HG03280 (cell line): ENCODE data around the gene STAT3.
A peak's percentile ranks its signal among the peaks of the same experiment; 100 is the strongest.

Experiments used
- ATAC-seq: cut with Tn5 transposase; IDR thresholded peaks from one replicate; pipeline ENCODE4 v1.9.1; 2021; ENCODE audit warnings: mild to moderate bottlenecking, moderate library complexity; ENCODE audit not compliant: unreplicated experiment

Gene STAT3

GRCh38 chr17:42282478-42283080 lies 105.7 kb downstream of the STAT3 start:
- no peak for ATAC-seq

- ATAC-seq, result no peak
Observed at GRCh38 chr17:42281571-42282096, 106.6 kb downstream of the STAT3 start.

GRCh38 chr17:42279776-42280630 lies 108.2 kb downstream of the STAT3 start:
- no peak for ATAC-seq

GRCh38 chr17:42277342-42277712 lies 110.9 kb downstream of the STAT3 start:
- ATAC-seq, result no peak

- peak; percentile 12 for ATAC-seq
Observed at GRCh38 chr17:42276609-42277341, 111.5 kb downstream of the STAT3 start.

GRCh38 chr17:42276359-42276608 lies 112.0 kb downstream of the STAT3 start, which contains the start of gene STAT5B:
TSS of gene STAT5B (minus strand) at chr17:42276391. CDS start at chr17:42232127, 44,264 bp downstream.
- ATAC-seq, result peak; percentile 65

- peak; percentile 55 for ATAC-seq
Observed at GRCh38 chr17:42275527-42276358, 112.5 kb downstream of the STAT3 start.

- no peak for ATAC-seq
Observed at GRCh38 chr17:42274812-42275526, 113.3 kb downstream of the STAT3 start.

GRCh38 chr17:42274253-42274542 lies 114.0 kb downstream of the STAT3 start:
- no peak for ATAC-seq

- ATAC-seq, result no peak
Observed at GRCh38 chr17:42273474-42274252, 114.6 kb downstream of the STAT3 start.

GRCh38 chr17:42272162-42272907 lies 115.9 kb downstream of the STAT3 start:
- no peak for ATAC-seq

GRCh38 chr17:42271779-42272035 lies 116.5 kb downstream of the STAT3 start:
- no peak for ATAC-seq

GRCh38 chr17:42271006-42271778 lies 117.0 kb downstream of the STAT3 start:
- no peak for ATAC-seq

- no peak for ATAC-seq
Observed at GRCh38 chr17:42270596-42270995, 117.6 kb downstream of the STAT3 start.

- no peak for ATAC-seq
Observed at GRCh38 chr17:42270170-42270535, 118.1 kb downstream of the STAT3 start.

GRCh38 chr17:42268236-42268635 lies 120.0 kb downstream of the STAT3 start:
- no peak for ATAC-seq

GRCh38 chr17:42266918-42267766 lies 121.1 kb downstream of the STAT3 start:
- ATAC-seq, result no peak

- no peak for ATAC-seq
Observed at GRCh38 chr17:42266462-42266861, 121.8 kb downstream of the STAT3 start.
